HepG2 (cell line): ENCODE results near the gene RBM25. TPM values are rescaled to one million over a fixed set of nuclear protein-coding genes. Genes with fewer than 3 reads are reported as not detected.

Source experiments
- ATAC-seq: fragments of 200-7000 bp; cut with Tn5 transposase; 3 replicates; pipeline ENCODE4 v1.9.1; 2020; ENCODE audit warnings: mild to moderate bottlenecking, moderate library complexity
- BruUV-seq: library from RNA; stranded (reverse); fragments of 400-500 nt; replicated peaks from 2 replicates; lab custom pipeline; 2021; lab: Mats Ljungman, UMichigan
- CTCF ChIA-PET: fragments of 300-600 bp; formaldehyde crosslinking; extraction: SDS; loops from one replicate; lab custom pipeline; 2021; ENCODE audit warnings: low total read pairs, inconsistent platforms, low intra/inter-chr PET ratio; lab: Yijun Ruan, JAX
- POLR2A ChIA-PET: fragments of 350-600 bp; sonication (Branson Sonifier 250); formaldehyde crosslinking; loops from one replicate; lab custom pipeline; 2020; ENCODE audit warnings: antibody characterized with exemption, inconsistent platforms; lab: Yijun Ruan, JAX
- DNase-seq: peaks from one replicate; pipeline ENCODE4 v3.0.0-alpha.2; 2015; ENCODE audit warnings: low spot score
- FAIRE-seq: peaks from 3 replicates; lab custom pipeline; 2011; peaks lifted over from hg19 to GRCh38; lab: Jason Lieb, UNC
- H2AFZ ChIP-seq: one replicate; pipeline ENCODE4 v1.6.1; 2011; ENCODE audit warnings: low read length, inconsistent platforms
- H3K27ac ChIP-seq: fragments of 300-600 bp; 3 replicates; pipeline ENCODE4 v1.8.0; 2011; ENCODE audit warnings: mixed run types, mild to moderate bottlenecking, mixed read lengths, low read length, inconsistent platforms; ENCODE audit not compliant: insufficient read depth; ENCODE audit errors: extremely low read length
- H3K27me3 ChIP-seq, 2 experiments: fragments of 200-600 bp in 1 of 2; 2 replicates in 1 of 2; 3 replicates in 1 of 2; pipeline versions ENCODE4 v1.6.0 to v1.8.0; 2011; ENCODE audit warnings: low read length in 2 of 2, mild to moderate bottlenecking in 2 of 2, moderate library complexity in 2 of 2, inconsistent platforms in 1 of 2; ENCODE audit not compliant: insufficient read depth in 2 of 2, control insufficient read depth in 1 of 2
- H3K36me3 ChIP-seq, 2 experiments: fragments of 200-600 bp in 1 of 2; replicated peaks in 1 of 2; 2 replicates in 1 of 2; 3 replicates in 1 of 2; pipeline versions ENCODE4 v1.5.1 to v1.8.0; 2011; ENCODE audit warnings: low read length in 2 of 2, inconsistent platforms in 1 of 2; ENCODE audit not compliant: insufficient read depth in 2 of 2, control insufficient read depth in 1 of 2
- H3K4me1 ChIP-seq: 2 replicates; pipeline ENCODE4 v1.5.1; 2012; ENCODE audit warnings: low read length, inconsistent platforms; ENCODE audit not compliant: insufficient read depth
- H3K4me2 ChIP-seq: 2 replicates; pipeline ENCODE4 v1.6.0; 2011; ENCODE audit warnings: low read depth, low read length, inconsistent platforms
- H3K4me3 ChIP-seq, 3 experiments: fragments of 200-600 bp in 1 of 3; sonication (generic), shearing (Covaris generic) in 1 of 3; replicated peaks in 1 of 3; 2 replicates each; pipeline ENCODE4 v1.5.1; 2011 to 2016; ENCODE audit warnings: low read length in 3 of 3, inconsistent platforms in 2 of 3, low read depth in 2 of 3, mild to moderate bottlenecking in 2 of 3, control low read depth in 1 of 3, mixed read lengths in 1 of 3; ENCODE audit not compliant: insufficient read depth in 1 of 3
- H3K79me2 ChIP-seq: one replicate; pipeline ENCODE4 v1.6.1; 2011; ENCODE audit warnings: low read length, inconsistent platforms; ENCODE audit not compliant: insufficient read depth
- H3K9ac ChIP-seq: 2 replicates; pipeline ENCODE4 v1.6.0; 2011; ENCODE audit warnings: mild to moderate bottlenecking, low read depth, low read length, inconsistent platforms; ENCODE audit not compliant: insufficient read depth
- H3K9me3 ChIP-seq: 2 replicates; pipeline ENCODE4 v1.5.1; 2012; ENCODE audit warnings: mild to moderate bottlenecking, low read length
- H4K20me1 ChIP-seq: 2 replicates; pipeline ENCODE4 v1.6.0; 2011; ENCODE audit warnings: inconsistent platforms, mild to moderate bottlenecking, low read length, moderate library complexity; ENCODE audit not compliant: insufficient read depth
- ARID2 ChIP-seq: sonication (generic); formaldehyde crosslinking; IDR thresholded peaks from 2 replicates; pipeline ENCODE4 v1.8.1; 2022; ENCODE audit warnings: mild to moderate bottlenecking, missing genetic modification reagents, borderline replicate concordance
- CEBPG ChIP-seq: IDR thresholded peaks from 2 replicates; pipeline ENCODE4 v1.6.1; 2016
- CREM ChIP-seq, 2 experiments: sonication (generic) in 1 of 2; formaldehyde crosslinking in 1 of 2; IDR thresholded peaks; 2 replicates each; pipeline versions ENCODE4 v1.4.0 to v1.6.1; 2016 to 2020; ENCODE audit warnings: antibody characterized with exemption in 1 of 2, mild to moderate bottlenecking in 1 of 2, missing genetic modification reagents in 1 of 2
- GFI1 ChIP-seq: sonication (generic); formaldehyde crosslinking; IDR thresholded peaks from 2 replicates; pipeline ENCODE4 v1.5.0; 2020; ENCODE audit warnings: missing genetic modification reagents, mild to moderate bottlenecking, borderline replicate concordance
- HNF4A ChIP-seq: sonication (generic); formaldehyde crosslinking; IDR thresholded peaks from 2 replicates; pipeline ENCODE4 v1.4.0; 2020; ENCODE audit warnings: missing genetic modification reagents
- KMT2B ChIP-seq: IDR thresholded peaks from 2 replicates; pipeline ENCODE4 v1.6.1; 2016; ENCODE audit warnings: missing genetic modification reagents, missing compliant biosample characterization
- NCOA5 ChIP-seq: sonication (generic); formaldehyde crosslinking; IDR thresholded peaks from 2 replicates; pipeline ENCODE4 v1.4.0; 2020; ENCODE audit warnings: missing genetic modification reagents
- NR2F6 ChIP-seq, 2 experiments: IDR thresholded peaks; 2 replicates each; pipeline ENCODE4 v1.6.1; 2016; ENCODE audit warnings: antibody characterized with exemption in 1 of 2, mild to moderate bottlenecking in 1 of 2
- PBX3 ChIP-seq: sonication (generic); formaldehyde crosslinking; IDR thresholded peaks from 2 replicates; pipeline ENCODE4 v1.8.1; 2023; ENCODE audit warnings: missing genetic modification reagents, inconsistent platforms, borderline replicate concordance
- PLSCR1 ChIP-seq: sonication (generic); formaldehyde crosslinking; IDR thresholded peaks from 2 replicates; pipeline ENCODE4 v1.5.0; 2020; ENCODE audit warnings: missing genetic modification reagents, mild to moderate bottlenecking, borderline replicate concordance
- SMAD1 ChIP-seq: sonication (generic); formaldehyde crosslinking; IDR thresholded peaks from 2 replicates; pipeline ENCODE4 v1.4.0; 2020; ENCODE audit warnings: missing genetic modification reagents, low read depth, mild to moderate bottlenecking, borderline replicate concordance
- SUZ12 ChIP-seq: fragments of 150-350 bp; IDR thresholded peaks from 2 replicates; pipeline ENCODE4 v1.6.1; 2014; ENCODE audit warnings: low read depth, low read length
- THAP11 ChIP-seq: IDR thresholded peaks from 2 replicates; pipeline ENCODE4 v1.6.1; 2016; ENCODE audit warnings: missing biosample characterization, missing genetic modification reagents
- ZNF362 ChIP-seq: sonication (generic); formaldehyde crosslinking; IDR thresholded peaks from 2 replicates; pipeline ENCODE4 v1.4.0; 2020; ENCODE audit warnings: missing genetic modification reagents, mild to moderate bottlenecking, borderline replicate concordance
- ZNF569 ChIP-seq: sonication (generic); formaldehyde crosslinking; IDR thresholded peaks from 2 replicates; pipeline ENCODE4 v1.5.0; 2020; ENCODE audit warnings: mild to moderate bottlenecking, missing genetic modification reagents, moderate library complexity, borderline replicate concordance
- ZNF724P ChIP-seq: sonication (generic); formaldehyde crosslinking; IDR thresholded peaks from 2 replicates; pipeline ENCODE4 v1.8.0; 2022; ENCODE audit warnings: missing genetic modification reagents, borderline replicate concordance
- ZNF781 ChIP-seq: sonication (generic); formaldehyde crosslinking; IDR thresholded peaks from 2 replicates; pipeline ENCODE4 v1.5.1; 2020; ENCODE audit warnings: borderline replicate concordance, mild to moderate bottlenecking, missing genetic modification reagents; ENCODE audit errors: not compliant biosample characterization
- ZSCAN22 ChIP-seq: sonication (generic); formaldehyde crosslinking; IDR thresholded peaks from 2 replicates; pipeline ENCODE4 v1.4.0; 2020; ENCODE audit warnings: mild to moderate bottlenecking, missing genetic modification reagents
- WGBS: methylation state at CpG from one replicate; pipeline ENCODE4 v1.1.6; 2017; ENCODE audit warnings: low lambda C conversion rate; 5-methylcytosine and 5-hydroxymethylcytosine counted together
- in situ Hi-C: cut with HindIII; loops from 2 replicates; pipeline ENCODE4 v1.10.0; 2017; ENCODE audit warnings: low pct_unique_long_range_greater_than_20kb; ENCODE audit not compliant: extremely low pct_ligation_motif_present
- intact Hi-C: fragments of 100-400 bp; cut with micrococcal nuclease; formaldehyde crosslinking; loops from one replicate; pipeline ENCODE4 v1.10.0; 2022; ENCODE audit not compliant: unreplicated experiment
- polyA plus RNA-seq, 8 experiments: library from polyadenylated mRNA; depleted of rRNA in 3 of 8; stranded (reverse) in 7 of 8; unstranded in 1 of 8; fragments of >200 nt; fragmentation: Illumina TruSeq in 4 of 8; extraction: Trizol in 4 of 8; gene quantifications; 2 replicates each; pipeline versions ENCODE4 v1.2.1 to v1.2.3, GENCODE V29; 2011 to 2016; ENCODE audit warnings: low read depth in 4 of 8, missing spikeins in 1 of 8, mixed read lengths in 1 of 8; ENCODE audit not compliant: insufficient read depth in 1 of 8
- total RNA-seq, 5 experiments: library from RNA; depleted of rRNA; stranded (reverse); fragments of >200 nt; fragmentation: Illumina TruSeq; extraction: Trizol; gene quantifications; 2 replicates each; pipeline ENCODE4 v1.2.3, GENCODE V29; 2016; ENCODE audit warnings: low read depth in 1 of 5
- TF ChIP-seq, protein P1 (sequence below): sonication (generic); formaldehyde crosslinking; IDR thresholded peaks from 2 replicates; pipeline ENCODE4 v1.4.0; 2020; ENCODE audit warnings: missing genetic modification reagents
- TF ChIP-seq, protein P2 (sequence below): sonication (generic); IDR thresholded peaks from 2 replicates; pipeline ENCODE4 v1.6.1; 2016; ENCODE audit warnings: low read depth, borderline replicate concordance

The RBM25 gene
- total and polyA plus RNA-seq, 2 of the 13 experiments (the other 11 are each of a cell fraction or from before 2014, with no cell fraction given) = 34.1 to 65.9 TPM

- Histone ChIP-seq H4K20me1 (no peaks in the 10 kb centered on the region), H3K4me1 (peaks cover 16% of the 10 kb centered on the region), H3K79me2 (no peaks in the 10 kb centered on the region), H3K36me3 (no peaks in the 10 kb centered on the region), H3K27me3 (no peaks in the 10 kb centered on the region), H3K9ac (no peak overlapping the region), H3K9me3 (no peaks in the 10 kb centered on the region), H2AFZ (no peak overlapping the region), H3K4me3 (no peak overlapping the region; a peak in 1 of 6 replicates), H3K27ac (no peak overlapping the region), H3K4me2 (peak overlapping the region; percentile 62; the same call in 1 of the 2 replicates)
- no TSS peak for BruUV-seq
- ATAC-seq = peak; percentile 67
- in situ Hi-C loops (loop anchor here (25.0 kb wide), 1 partner anchor 413 kb away; the partner anchor contains the start of gene NUMB), intact Hi-C loops (no loop called here)
- POLR2A ChIA-PET = interaction anchor here (4.1 kb wide), 1 partner anchor 9 kb away, joined by 27 read pairs; the partner anchor contains the start of gene RBM25
- DNase-seq = peak; percentile 52
- WGBS = 0% methylated on average over 4 of the region's 4 CpGs
- peak; percentile 60 for FAIRE-seq
- CTCF ChIA-PET = no interaction called here
- peak; percentile 42 for TF ChIP-seq HNF4A (CRISPR knock-in tag)
- no peak for TF ChIP-seq ZNF569 (CRISPR knock-in tag)
- no peak for TF ChIP-seq ZNF781 (CRISPR knock-in tag)
- TF ChIP-seq CREM (IDR thresholded peaks at IDR 0.05) = no peak
- TF ChIP-seq CREM (CRISPR knock-in tag; IDR thresholded peaks at IDR 0.05) = no peak
- TF ChIP-seq ZSCAN22 (CRISPR knock-in tag) = no peak
- no peak for TF ChIP-seq ARID2 (CRISPR knock-in tag)
- TF ChIP-seq, protein P1, sequence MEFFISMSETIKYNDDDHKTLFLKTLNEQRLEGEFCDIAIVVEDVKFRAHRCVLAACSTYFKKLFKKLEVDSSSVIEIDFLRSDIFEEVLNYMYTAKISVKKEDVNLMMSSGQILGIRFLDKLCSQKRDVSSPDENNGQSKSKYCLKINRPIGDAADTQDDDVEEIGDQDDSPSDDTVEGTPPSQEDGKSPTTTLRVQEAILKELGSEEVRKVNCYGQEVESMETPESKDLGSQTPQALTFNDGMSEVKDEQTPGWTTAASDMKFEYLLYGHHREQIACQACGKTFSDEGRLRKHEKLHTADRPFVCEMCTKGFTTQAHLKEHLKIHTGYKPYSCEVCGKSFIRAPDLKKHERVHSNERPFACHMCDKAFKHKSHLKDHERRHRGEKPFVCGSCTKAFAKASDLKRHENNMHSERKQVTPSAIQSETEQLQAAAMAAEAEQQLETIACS (CRISPR knock-in tag) = no peak
- no peak for TF ChIP-seq PLSCR1 (CRISPR knock-in tag)
- TF ChIP-seq, protein P2, sequence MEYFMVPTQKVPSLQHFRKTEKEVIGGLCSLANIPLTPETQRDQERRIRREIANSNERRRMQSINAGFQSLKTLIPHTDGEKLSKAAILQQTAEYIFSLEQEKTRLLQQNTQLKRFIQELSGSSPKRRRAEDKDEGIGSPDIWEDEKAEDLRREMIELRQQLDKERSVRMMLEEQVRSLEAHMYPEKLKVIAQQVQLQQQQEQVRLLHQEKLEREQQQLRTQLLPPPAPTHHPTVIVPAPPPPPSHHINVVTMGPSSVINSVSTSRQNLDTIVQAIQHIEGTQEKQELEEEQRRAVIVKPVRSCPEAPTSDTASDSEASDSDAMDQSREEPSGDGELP = peak; percentile 87
- no peak for TF ChIP-seq NCOA5 (CRISPR knock-in tag)
- TF ChIP-seq NR2F6 (IDR thresholded peaks at IDR 0.05) = peak; percentile 52
- TF ChIP-seq NR2F6 (CRISPR knock-in tag; IDR thresholded peaks at IDR 0.05) = peak; percentile 76
- no peak for TF ChIP-seq ZNF724P (CRISPR knock-in tag)
- TF ChIP-seq KMT2B (CRISPR knock-in tag) = no peak
- no peak for TF ChIP-seq GFI1 (CRISPR knock-in tag)
- TF ChIP-seq PBX3 (CRISPR knock-in tag) = no peak
- peak; percentile 71; the same call in 1 of the 2 replicates for TF ChIP-seq ZNF362 (CRISPR knock-in tag)
- TF ChIP-seq THAP11 = no peak
- TF ChIP-seq SMAD1 = no peak
- TF ChIP-seq SUZ12 = no peak
- 0 out of 2 replicates have a peak, but pooled peaks have one; percentile 40 for TF ChIP-seq CEBPG (CRISPR knock-in tag)
Measured at GRCh38 chr14:73049428-73049827, 8.9 kb upstream of the RBM25 start.
